ENCODE results near the gene DBNDD1. TPM values are rescaled to one million over a fixed set of nuclear protein-coding genes. Genes with fewer than 3 reads are reported as not detected.

Gene DBNDD1
- total RNA-seq, 4 donors from 2014 or later, result 1.1 to 4.1 (median 3.5) TPM

- Histone ChIP-seq H3K9me3 (no peaks in the 10 kb centered on the region), H3K36me3 (peaks cover 0 to 28% of the 10 kb centered on the region in 2 donors), H3K27ac (no peak overlapping the region), H3K4me1 (peaks cover 0 to 17% (median 12%) of the 10 kb centered on the region in 3 donors), H3K27me3 (peaks cover 20% of the 10 kb centered on the region), H3K4me3 (no peak overlapping the region)
- TF ChIP-seq POLR2AphosphoS5 (IDR thresholded peaks at IDR 0.05) (no peak), POLR2A (IDR thresholded peaks at IDR 0.05) (no peak), EP300 (IDR thresholded peaks at IDR 0.05) (no peak)
- TF ChIP-seq, protein P1, sequence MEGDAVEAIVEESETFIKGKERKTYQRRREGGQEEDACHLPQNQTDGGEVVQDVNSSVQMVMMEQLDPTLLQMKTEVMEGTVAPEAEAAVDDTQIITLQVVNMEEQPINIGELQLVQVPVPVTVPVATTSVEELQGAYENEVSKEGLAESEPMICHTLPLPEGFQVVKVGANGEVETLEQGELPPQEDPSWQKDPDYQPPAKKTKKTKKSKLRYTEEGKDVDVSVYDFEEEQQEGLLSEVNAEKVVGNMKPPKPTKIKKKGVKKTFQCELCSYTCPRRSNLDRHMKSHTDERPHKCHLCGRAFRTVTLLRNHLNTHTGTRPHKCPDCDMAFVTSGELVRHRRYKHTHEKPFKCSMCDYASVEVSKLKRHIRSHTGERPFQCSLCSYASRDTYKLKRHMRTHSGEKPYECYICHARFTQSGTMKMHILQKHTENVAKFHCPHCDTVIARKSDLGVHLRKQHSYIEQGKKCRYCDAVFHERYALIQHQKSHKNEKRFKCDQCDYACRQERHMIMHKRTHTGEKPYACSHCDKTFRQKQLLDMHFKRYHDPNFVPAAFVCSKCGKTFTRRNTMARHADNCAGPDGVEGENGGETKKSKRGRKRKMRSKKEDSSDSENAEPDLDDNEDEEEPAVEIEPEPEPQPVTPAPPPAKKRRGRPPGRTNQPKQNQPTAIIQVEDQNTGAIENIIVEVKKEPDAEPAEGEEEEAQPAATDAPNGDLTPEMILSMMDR (IDR thresholded peaks at IDR 0.05), result no peak
- no peak for ATAC-seq
- WGBS, 2 donors (ENCODE audit: low coverage in 1 of 2), result 70 to 77% methylated on average over 2 to 6 of the region's 19 CpGs
These were observed 23.8 kb upstream of the DBNDD1 start for GRCh38 chr16:90042946-90043514.

DNA sequence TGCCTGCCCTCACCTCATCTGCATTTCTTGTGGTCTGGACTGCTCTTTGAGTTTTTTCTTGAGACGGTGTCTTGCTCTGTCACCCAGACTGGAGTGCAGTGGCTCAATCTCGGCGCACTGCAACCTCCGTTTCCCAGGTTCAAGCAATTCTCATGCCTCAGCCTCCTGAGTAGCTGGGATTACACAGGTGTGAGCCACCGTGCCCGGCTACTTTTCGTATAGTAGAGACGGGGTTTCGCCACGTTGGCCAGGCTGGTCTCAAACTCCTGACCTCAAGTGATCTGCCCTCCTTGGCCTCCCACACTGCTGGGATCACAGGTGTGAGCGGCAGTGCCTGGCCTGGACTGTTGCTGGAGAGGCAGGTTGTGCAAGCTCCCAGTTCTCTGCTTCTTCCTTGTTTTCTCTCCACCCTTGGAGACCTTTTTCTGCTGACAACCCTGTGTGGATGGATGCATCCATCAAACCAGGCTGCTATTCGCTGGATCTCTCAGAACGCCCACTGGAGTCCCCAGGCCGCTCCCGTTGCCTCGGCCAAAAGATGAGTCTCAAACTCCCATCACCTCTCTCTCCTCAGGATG lies 22.7 kb upstream of the DBNDD1 start:
- peaks cover 12% of the 10 kb centered on the region for H3K27me3 ChIP-seq
- ATAC-seq, result no peak
- H3K36me3 ChIP-seq, result peaks cover 0 to 38% of the 10 kb centered on the region in 2 donors
- H3K4me1 ChIP-seq, result peaks cover 0 to 9% (median 7%) of the 10 kb centered on the region in 3 donors
- WGBS, 2 donors (ENCODE audit: low coverage in 1 of 2), result 79 to 94% methylated on average over 6 to 7 of the region's 16 CpGs
- no peak overlapping the region for H3K4me3 ChIP-seq
- H3K27ac ChIP-seq, result no peak overlapping the region
- H3K9me3 ChIP-seq, result no peaks in the 10 kb centered on the region
- TF ChIP-seq, protein P1 (IDR thresholded peaks at IDR 0.05), result no peak
- TF ChIP-seq POLR2AphosphoS5 (IDR thresholded peaks at IDR 0.05), result no peak
- no peak for TF ChIP-seq EP300 (IDR thresholded peaks at IDR 0.05)
- no peak for TF ChIP-seq POLR2A (IDR thresholded peaks at IDR 0.05)

GRCh38 chr16:90040152-90041023 lies 21.1 kb upstream of the DBNDD1 start:
- ATAC-seq, result no peak
- 67 to 87% methylated on average over 1 to 3 of the region's 29 CpGs for WGBS, 2 donors (ENCODE audit: low coverage in 1 of 2)
- Histone ChIP-seq H3K4me3 (no peak overlapping the region), H3K27ac (no peak overlapping the region), H3K36me3 (peaks cover 0 to 54% of the 10 kb centered on the region in 2 donors), H3K27me3 (no peaks in the 10 kb centered on the region), H3K9me3 (no peaks in the 10 kb centered on the region), H3K4me1 (no peaks in the 10 kb centered on the region)
- TF ChIP-seq POLR2A (IDR thresholded peaks at IDR 0.05) (no peak), POLR2AphosphoS5 (IDR thresholded peaks at IDR 0.05) (no peak), EP300 (IDR thresholded peaks at IDR 0.05) (no peak)
- TF ChIP-seq, protein P1 (IDR thresholded peaks at IDR 0.05), result no peak

DNA sequence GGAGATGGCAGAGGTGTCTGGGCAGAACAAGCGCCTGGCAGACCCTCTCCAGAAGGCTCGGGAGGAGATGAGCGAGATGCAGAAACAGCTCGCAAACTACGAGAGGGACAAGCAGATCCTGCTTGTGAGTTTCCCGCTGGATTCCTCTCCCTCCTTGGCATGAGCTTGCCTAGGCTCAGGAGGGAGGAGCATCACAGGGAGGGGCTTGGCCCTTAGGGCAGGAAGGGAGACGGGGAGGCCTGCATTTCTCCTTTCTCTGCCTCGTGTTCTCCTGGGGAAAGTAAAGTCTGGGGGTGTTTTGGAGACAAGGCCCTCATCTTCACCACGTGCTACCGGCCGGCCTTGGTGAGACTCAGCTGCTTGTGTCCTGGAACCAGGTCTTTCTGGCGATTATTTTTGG lies 18.0 kb upstream of the DBNDD1 start:
- Histone ChIP-seq H3K27ac (no peak overlapping the region), H3K4me3 (no peak overlapping the region), H3K36me3 (peaks cover 0 to 77% of the 10 kb centered on the region in 2 donors), H3K4me1 (no peaks in the 10 kb centered on the region), H3K9me3 (no peaks in the 10 kb centered on the region), H3K27me3 (no peaks in the 10 kb centered on the region)
- ATAC-seq, result no peak
- WGBS, 2 donors (ENCODE audit: low coverage in 1 of 2), result 40 to 83% methylated on average over 1 to 5 of the region's 12 CpGs
- no peak for TF ChIP-seq POLR2AphosphoS5 (IDR thresholded peaks at IDR 0.05)
- TF ChIP-seq POLR2A (IDR thresholded peaks at IDR 0.05), result no peak
- TF ChIP-seq EP300 (IDR thresholded peaks at IDR 0.05), result no peak
- TF ChIP-seq, protein P1 (IDR thresholded peaks at IDR 0.05), result no peak
